Endothelial cell of umbilical vein (primary cell): Measurements from ENCODE around the gene ADARB2.

Experiments
- EZH2 ChIP-seq: IDR thresholded peaks from 2 replicates; pipeline ENCODE4 v1.6.1; 2012; ENCODE audit warnings: borderline replicate concordance, low read depth, mild to moderate bottlenecking, moderate library complexity, low read length, inconsistent platforms; ENCODE audit not compliant: severe bottlenecking
- POLR2A ChIP-seq: IDR thresholded peaks from 2 replicates; pipeline ENCODE4 v1.6.1; 2012; ENCODE audit warnings: low read depth, mild to moderate bottlenecking, control low read depth, low read length
- TF ChIP-seq, protein P1 (sequence below), 2 donors: IDR thresholded peaks; 1 replicate in 1 of 2; 2 replicates in 1 of 2; pipeline ENCODE4 v1.5.1; 2011; ENCODE audit warnings: low read length in 2 of 2, mild to moderate bottlenecking in 2 of 2, moderate library complexity in 2 of 2, control low read depth in 1 of 2, inconsistent platforms in 1 of 2, low read depth in 1 of 2; ENCODE audit not compliant: insufficient read depth in 1 of 2; ENCODE audit errors: extremely low read depth in 1 of 2

DNA sequence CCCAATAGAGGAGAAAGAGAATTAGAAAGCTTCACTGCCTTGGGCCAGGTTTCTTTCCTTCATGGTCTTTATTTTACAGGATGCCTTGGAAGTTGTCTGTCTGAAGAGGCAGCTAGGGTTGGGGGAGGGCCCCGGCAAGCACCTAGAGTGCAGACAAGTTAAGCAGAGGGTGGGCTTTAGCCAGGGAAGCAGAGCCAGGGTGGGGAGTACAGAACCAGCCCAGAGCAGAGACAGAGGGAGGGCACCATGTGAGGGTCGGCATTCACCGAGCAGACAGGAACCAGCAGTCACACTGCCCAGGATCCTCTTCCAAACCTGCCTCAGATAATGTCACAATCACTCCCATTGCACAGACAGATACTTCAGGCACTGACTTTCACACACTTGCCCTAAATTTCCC, 75.9 kb downstream of the ADARB2 start:
- TF ChIP-seq, protein P1, sequence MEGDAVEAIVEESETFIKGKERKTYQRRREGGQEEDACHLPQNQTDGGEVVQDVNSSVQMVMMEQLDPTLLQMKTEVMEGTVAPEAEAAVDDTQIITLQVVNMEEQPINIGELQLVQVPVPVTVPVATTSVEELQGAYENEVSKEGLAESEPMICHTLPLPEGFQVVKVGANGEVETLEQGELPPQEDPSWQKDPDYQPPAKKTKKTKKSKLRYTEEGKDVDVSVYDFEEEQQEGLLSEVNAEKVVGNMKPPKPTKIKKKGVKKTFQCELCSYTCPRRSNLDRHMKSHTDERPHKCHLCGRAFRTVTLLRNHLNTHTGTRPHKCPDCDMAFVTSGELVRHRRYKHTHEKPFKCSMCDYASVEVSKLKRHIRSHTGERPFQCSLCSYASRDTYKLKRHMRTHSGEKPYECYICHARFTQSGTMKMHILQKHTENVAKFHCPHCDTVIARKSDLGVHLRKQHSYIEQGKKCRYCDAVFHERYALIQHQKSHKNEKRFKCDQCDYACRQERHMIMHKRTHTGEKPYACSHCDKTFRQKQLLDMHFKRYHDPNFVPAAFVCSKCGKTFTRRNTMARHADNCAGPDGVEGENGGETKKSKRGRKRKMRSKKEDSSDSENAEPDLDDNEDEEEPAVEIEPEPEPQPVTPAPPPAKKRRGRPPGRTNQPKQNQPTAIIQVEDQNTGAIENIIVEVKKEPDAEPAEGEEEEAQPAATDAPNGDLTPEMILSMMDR (IDR thresholded peaks at IDR 0.05; ENCODE audit: extremely low read depth in 1 of 2, insufficient read depth in 1 of 2, low read depth in 1 of 2, low read length in 2 of 2), result no peak
- no peak for TF ChIP-seq POLR2A
- TF ChIP-seq EZH2, result no peak
